GM12873 (cell line): Measurements from ENCODE around the gene PDE4A.

ENCODE experiments used
- CTCF ChIP-seq: IDR thresholded peaks from 2 replicates; pipeline ENCODE4 v1.5.1; 2012; ENCODE audit warnings: low read depth, mild to moderate bottlenecking, moderate library complexity, low read length, control low read depth; ENCODE audit not compliant: insufficient read depth; ENCODE audit errors: missing control alignments

The PDE4A gene

DNA sequence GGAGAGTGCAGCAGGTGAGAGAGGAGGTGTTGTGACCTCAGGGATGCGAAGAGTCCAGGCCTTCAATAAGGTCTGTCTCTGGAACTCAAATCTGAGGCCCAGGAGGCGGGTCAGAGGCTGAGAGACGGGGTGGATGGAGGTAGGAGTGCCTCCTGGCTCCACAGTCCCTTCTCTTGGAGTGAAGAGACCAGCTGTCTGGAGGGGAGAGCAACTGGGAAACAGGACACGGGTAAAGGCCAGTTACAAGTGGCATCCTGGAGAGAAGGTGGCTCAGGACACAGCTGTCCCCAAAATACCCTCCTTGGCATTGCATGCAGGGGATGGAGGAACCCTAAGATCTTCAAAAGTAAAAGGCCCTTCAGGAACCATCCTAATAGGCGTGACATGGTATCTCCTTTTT, 19.2 kb downstream of the PDE4A start:
- no peak for TF ChIP-seq CTCF

- no peak for TF ChIP-seq CTCF
These were observed 22.4 kb downstream of the PDE4A start for GRCh38 chr19:10442698-10443097.

GRCh38 chr19:10449037-10449436, 28.7 kb downstream of the PDE4A start:
- TF ChIP-seq CTCF = no peak

GRCh38 chr19:10450191-10450852, 30.0 kb downstream of the PDE4A start:
- no peak for TF ChIP-seq CTCF

DNA sequence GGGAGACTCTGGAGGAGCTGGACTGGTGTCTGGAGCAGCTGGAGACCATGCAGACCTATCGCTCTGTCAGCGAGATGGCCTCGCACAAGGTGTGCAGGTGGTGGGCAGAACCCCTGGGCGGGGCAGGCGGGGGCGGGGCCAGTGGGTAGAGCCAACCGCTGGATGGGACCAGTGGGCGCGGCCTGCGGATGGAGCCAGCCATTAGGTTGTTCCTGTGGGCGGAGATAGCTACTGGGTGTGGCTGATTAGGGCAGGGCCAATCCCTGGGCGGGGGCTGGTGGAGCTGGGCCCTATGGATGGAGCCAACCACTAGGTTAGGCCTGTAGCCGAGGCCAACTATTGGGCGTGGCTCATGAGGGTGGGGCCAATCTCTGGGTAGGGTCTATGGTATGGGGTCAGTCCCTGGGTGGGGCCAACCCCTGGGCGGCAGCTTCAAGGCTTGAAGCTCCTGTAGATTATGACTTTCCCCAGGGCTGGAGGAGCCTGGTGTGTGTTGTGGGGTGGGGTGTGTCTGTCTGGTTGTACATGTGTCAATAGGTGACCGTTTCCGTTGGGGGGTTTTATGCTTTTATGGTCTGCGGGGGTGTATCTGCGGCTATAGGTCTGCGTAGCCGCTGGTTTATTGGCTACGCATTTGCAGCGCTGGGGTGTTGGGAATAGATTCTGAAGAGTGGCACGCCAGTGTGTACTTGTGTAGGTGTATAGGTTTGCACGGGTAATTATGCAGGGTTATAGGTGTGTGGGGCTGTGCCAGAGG, 30.7 kb downstream of the PDE4A start:
- no peak for TF ChIP-seq CTCF

DNA sequence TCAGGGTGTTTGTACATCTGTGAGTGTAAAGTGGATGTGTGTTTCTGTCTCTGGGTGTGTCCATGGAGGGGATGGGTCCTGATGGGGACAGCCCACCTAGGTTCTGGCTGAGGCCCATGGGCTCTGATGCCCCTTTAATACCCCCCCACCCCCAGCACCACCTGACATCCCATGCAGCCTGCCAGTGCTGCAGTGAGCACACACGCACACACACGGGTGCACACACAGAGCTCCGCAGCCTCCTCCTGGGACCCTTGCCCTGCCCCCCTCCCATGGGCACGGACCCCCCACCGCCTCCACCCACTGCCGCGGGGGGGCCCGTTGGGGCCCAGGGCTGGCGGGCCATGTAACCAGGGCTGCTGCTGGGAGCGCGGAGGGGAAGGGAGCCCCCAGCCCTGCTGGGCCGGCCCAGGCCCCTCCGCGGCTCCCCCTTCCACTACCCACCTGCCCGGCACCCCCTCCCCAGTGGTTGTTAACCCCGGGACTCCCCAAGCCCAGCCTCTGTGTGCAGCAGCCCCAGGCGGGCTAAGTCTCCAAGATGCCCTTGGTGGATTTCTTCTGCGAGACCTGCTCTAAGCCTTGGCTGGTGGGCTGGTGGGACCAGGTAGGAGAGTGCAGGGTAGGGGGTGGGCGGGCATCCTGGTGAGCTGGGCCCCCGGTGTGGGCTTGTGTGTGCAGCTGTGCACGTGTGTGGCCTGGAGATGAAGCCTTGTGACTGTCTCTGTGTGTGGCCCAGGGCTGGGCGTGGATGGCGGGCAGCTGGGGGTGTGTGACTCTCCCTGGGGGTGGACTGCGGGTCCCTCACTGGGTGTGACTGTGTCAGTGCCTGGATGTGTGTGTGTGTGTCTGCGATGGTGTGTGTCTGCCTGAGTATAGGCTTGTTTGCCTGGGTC, 32.6 kb downstream of the PDE4A start:
- TF ChIP-seq CTCF = no peak

GRCh38 chr19:10453852-10454251, 33.5 kb downstream of the PDE4A start:
- no peak for TF ChIP-seq CTCF
